AG04449 (cell line): ENCODE data around the gene OR52B2.

Experiments used
- CTCF ChIA-PET: fragments of 350-600 bp; formaldehyde crosslinking; extraction: SDS; loops from one replicate; lab custom pipeline; 2021; ENCODE audit warnings: antibody characterized with exemption; lab: Yijun Ruan, JAX
- POLR2A ChIA-PET: fragments of 400-600, 350-600 bp; formaldehyde crosslinking; extraction: SDS; loops from one replicate; lab custom pipeline; 2020; ENCODE audit warnings: antibody characterized with exemption, inconsistent platforms; lab: Yijun Ruan, JAX
- DNase-seq: peaks from one replicate; pipeline ENCODE4 v3.0.0-alpha.2; 2010; ENCODE audit warnings: low read depth, low spot score
- H3K4me3 ChIP-seq: 2 replicates; pipeline ENCODE4 v1.5.1; 2011; ENCODE audit warnings: low read depth, mild to moderate bottlenecking, control low read depth, low read length
- TF ChIP-seq, protein P1 (sequence below): IDR thresholded peaks from one replicate; pipeline ENCODE4 v1.5.1; 2011; ENCODE audit warnings: mild to moderate bottlenecking, moderate library complexity, low read length, control low read depth, inconsistent platforms; ENCODE audit not compliant: insufficient read depth; ENCODE audit errors: missing control alignments

Gene OR52B2

DNA sequence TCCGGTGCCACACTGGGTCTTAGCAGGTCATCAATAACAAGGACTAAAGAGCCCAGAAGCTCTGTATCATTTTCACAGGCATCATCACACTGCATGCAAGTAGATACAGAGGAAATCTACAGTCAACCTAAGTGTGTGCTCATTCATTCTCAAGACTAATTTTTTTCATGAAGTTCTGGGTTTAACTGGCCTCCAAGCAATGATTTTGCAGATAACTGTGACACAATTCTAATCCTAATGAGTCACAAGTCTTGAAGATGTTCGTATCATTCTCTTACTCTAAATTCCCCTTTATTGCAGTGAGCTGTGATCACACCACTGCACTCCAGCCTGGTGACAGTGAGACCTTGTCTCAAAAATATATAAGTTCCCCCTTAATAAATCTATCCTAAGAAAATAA lies 31.4 kb upstream of the OR52B2 start:
- ChIA-PET POLR2A (no interaction called here), CTCF (interaction anchor here (2.0 to 2.7 kb wide), 2 partner anchors 50 to 161 kb away, joined by 6 read pairs; no protein-coding TSS in a partner anchor)
- TF ChIP-seq, protein P1, sequence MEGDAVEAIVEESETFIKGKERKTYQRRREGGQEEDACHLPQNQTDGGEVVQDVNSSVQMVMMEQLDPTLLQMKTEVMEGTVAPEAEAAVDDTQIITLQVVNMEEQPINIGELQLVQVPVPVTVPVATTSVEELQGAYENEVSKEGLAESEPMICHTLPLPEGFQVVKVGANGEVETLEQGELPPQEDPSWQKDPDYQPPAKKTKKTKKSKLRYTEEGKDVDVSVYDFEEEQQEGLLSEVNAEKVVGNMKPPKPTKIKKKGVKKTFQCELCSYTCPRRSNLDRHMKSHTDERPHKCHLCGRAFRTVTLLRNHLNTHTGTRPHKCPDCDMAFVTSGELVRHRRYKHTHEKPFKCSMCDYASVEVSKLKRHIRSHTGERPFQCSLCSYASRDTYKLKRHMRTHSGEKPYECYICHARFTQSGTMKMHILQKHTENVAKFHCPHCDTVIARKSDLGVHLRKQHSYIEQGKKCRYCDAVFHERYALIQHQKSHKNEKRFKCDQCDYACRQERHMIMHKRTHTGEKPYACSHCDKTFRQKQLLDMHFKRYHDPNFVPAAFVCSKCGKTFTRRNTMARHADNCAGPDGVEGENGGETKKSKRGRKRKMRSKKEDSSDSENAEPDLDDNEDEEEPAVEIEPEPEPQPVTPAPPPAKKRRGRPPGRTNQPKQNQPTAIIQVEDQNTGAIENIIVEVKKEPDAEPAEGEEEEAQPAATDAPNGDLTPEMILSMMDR = no peak
- peak; percentile 33 for DNase-seq
- H3K4me3 ChIP-seq = no peak overlapping the region

GRCh38 chr11:6200975-6201374 lies 30.8 kb upstream of the OR52B2 start:
- POLR2A ChIA-PET = no interaction called here
- CTCF ChIA-PET = interaction anchor here (2.0 to 2.7 kb wide), 2 partner anchors 50 to 162 kb away, joined by 6 read pairs; no protein-coding TSS in a partner anchor
- no peak for DNase-seq
- TF ChIP-seq, protein P1 = no peak
- no peak overlapping the region for H3K4me3 ChIP-seq

- TF ChIP-seq, protein P1 = no peak
- no peak for DNase-seq
- ChIA-PET CTCF (no interaction called here), POLR2A (no interaction called here)
- no peak within 1 kb of the TSS for H3K4me3 ChIP-seq
Observed at GRCh38 chr11:6199174-6199810, 29.2 kb upstream of the OR52B2 start, which contains the start of gene OR52W1. Gene OR52W1 (plus strand): TSS chr11:6199224. CDS start chr11:6199224, 0 bp downstream.

DNA sequence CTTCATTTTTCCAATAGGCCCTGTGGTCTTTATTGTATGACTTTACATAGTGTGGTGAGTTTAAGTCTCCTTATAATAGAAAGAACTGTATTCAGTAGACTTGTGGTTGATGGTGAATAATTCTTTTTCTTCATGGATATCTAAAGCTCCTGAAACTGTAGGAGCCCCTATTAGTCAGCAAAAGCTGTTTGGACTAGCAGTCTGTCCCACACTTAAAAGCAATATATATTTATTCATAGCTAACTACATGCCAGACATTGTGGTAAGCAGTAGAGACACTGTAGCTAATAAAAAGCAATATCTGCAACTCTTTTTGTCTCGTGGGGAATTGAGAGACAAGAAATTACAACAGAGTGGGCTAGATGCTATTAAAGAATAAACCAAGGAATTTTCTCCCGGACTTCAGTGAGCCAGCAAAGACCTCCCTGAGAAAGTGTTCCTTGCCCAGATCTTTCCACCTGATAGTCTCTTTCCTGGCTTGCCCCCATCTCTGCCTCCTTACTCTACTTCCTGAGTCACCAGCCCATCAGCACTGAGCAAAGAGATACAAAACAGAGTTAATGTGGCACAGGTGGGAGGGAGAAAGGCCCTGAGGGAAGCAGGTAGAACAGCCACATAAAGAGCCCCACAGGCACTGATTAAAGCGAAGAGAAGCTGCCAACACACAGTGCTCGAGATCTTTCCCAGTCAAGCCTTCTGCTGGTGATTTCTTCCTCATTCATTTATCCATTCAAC lies 27.5 kb upstream of the OR52B2 start:
- POLR2A ChIA-PET = interaction anchor here (0.7 kb wide), 1 partner anchor 188 kb away, joined by 3 read pairs; no protein-coding TSS in a partner anchor
- DNase-seq = peak; percentile 19
- H3K4me3 ChIP-seq = no peak overlapping the region
- TF ChIP-seq, protein P1 = no peak
- CTCF ChIA-PET = no interaction called here

- CTCF ChIA-PET = no interaction called here
- DNase-seq = no peak
- H3K4me3 ChIP-seq = no peak overlapping the region
- TF ChIP-seq, protein P1 = no peak
- POLR2A ChIA-PET = no interaction called here
Observed at GRCh38 chr11:6196396-6196795, 26.3 kb upstream of the OR52B2 start.

DNA sequence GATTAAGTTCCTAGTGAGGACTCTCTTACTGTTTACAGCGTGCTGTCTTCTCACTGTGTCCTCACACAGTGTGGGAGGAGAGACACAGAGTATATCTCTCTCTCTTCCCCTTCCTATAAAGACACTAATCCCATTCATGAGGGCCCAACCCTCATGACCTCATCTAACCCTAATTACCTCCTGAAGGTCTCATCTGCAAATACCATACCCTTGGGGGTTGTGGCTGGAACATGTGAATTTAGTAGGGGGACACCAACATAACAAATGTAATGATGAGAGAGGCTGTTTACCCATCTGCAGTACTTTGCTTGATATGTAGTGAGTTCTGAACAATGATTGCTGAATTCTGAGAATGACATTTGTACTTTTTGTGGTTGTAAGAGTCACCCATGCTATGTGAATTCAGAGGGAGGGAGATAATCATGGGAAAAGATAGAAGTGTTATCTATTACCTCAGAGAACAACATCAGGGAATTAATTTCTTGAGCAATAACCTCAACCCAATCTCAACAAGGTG lies 24.0 kb upstream of the OR52B2 start:
- no peak for DNase-seq
- POLR2A ChIA-PET = no interaction called here
- no peak overlapping the region for H3K4me3 ChIP-seq
- CTCF ChIA-PET = no interaction called here
- TF ChIP-seq, protein P1 = no peak
